Sigmoid colon (tissue), 4 donors: ENCODE measurements around the gene PPP1R16B.

ENCODE experiments used
- CTCF ChIP-seq, 4 experiments: fragments of 450-650 bp in 3 of 4; fragments of 200-600 bp in 1 of 4; IDR thresholded peaks; one replicate each; pipeline ENCODE4 v1.5.1; 2016 to 2019; ENCODE audit warnings: antibody characterized with exemption in 4 of 4, mild to moderate bottlenecking in 3 of 4, moderate library complexity in 2 of 4
- POLR2A ChIP-seq, 2 donors: fragments of 450-650 bp; IDR thresholded peaks; one replicate each; pipeline ENCODE4 v1.6.1; 2016; ENCODE audit warnings: antibody characterized with exemption in 2 of 2, mild to moderate bottlenecking in 2 of 2, moderate library complexity in 2 of 2
- POLR2AphosphoS5 ChIP-seq, 4 donors: sonication (generic); formaldehyde crosslinking; IDR thresholded peaks; one replicate each; pipeline ENCODE4 v1.6.1; 2017; ENCODE audit warnings: antibody characterized with exemption in 4 of 4

GRCh38 chr20:38927902-38928578 lies 122.5 kb downstream of the PPP1R16B start:
- TF ChIP-seq CTCF (IDR thresholded peaks at IDR 0.05) (no peak), POLR2A (IDR thresholded peaks at IDR 0.05) (no peak), POLR2AphosphoS5 (IDR thresholded peaks at IDR 0.05) (no peak)
